ENCODE data around the gene TRIP13. TPM values are rescaled to one million over a fixed set of nuclear protein-coding genes. Genes with fewer than 3 reads are reported as not detected.
A peak's percentile ranks its signal among the peaks of the same experiment; 100 is the strongest.

TRIP13 gene
- total RNA-seq, 2 donors from 2014 or later = 0.88 to 1.1 TPM

DNA sequence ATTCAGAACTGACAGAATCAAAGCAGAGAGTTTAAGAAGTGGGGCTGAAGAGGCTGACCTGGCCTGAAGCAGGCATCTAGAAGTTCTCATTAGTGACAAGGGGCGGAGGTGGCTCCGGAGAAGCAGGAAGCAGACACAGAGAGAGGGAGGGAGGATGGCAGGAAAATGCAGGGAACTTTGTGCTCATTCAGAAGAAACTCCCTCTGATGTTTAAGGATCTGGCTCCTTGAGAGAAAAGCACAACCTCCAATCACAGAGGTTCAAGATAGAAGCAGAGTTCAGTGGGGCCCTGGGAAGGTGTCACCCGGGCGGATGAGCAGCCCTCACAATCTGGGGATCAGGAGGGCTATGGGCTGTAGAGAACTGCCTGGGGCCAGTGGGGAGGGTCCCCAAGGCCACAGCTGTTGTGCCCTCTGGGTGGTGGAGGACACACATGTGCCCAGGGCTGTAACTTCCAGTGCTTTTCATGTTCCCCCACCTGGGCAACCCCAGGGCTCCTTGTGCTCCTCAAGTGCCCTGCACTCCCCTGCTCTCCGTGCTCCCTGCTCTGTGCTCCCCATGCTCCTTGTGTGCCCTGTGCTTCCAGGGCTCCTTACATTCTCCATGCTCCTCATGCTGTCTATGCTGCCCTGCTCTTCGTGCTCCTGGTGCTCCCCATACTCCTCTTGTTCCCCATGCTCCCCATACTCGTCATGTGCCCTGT, 51.4 kb downstream of the TRIP13 start:
- ATAC-seq (no peak), DNase-seq (no peak)
- intact Hi-C loops (cut with DNase I) = no loop called here

- DNase-seq = no peak
- no peak for ATAC-seq
Observed at GRCh38 chr5:944621-944927, 51.9 kb downstream of the TRIP13 start.

DNA sequence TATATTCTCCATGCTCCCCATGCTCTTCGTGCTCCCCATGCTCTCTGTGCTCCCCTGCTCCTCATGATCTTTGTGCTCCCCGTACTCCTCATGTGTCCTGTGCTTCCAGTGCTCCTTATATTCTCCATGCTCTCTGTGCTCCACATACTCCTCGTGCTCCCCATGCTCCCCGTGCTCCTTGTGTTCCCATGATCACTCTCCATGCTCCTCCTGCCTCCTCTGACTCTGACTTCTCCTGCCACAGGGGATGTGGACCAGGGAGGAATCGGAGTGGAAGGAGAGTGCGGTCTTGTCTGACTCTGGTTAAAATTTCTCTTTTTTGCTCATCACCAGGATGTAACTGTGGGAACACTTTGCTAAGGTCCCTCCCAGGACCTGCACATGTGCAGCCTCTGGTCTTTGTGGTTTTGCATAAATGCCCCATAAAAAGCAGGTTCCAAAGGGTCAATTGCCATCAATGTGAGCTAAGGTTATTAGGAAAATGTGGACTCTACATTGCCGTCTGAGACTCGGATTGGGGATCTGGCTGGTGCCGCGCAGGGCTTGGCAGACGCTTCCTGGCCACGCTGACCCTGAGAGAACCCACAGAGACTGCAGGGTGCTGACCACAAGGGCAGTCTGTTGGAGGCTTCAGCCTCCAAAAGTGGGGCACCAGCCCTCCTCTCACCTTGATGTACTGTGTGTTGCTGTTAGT, 52.5 kb downstream of the TRIP13 start:
- ATAC-seq (no peak), DNase-seq (no peak)
- intact Hi-C loops (cut with DNase I) = no loop called here

More at GRCh38 chr5:944621-944927, 51.9 kb downstream of the TRIP13 start:
- intact Hi-C loops (cut with DNase I) = no loop called here

GRCh38 chr5:945691-946551, 53.2 kb downstream of the TRIP13 start:
- peak in 1 of 2 donors; percentile 25 for ATAC-seq
- intact Hi-C loops (cut with DNase I) = no loop called here
- DNase-seq = no peak

DNA sequence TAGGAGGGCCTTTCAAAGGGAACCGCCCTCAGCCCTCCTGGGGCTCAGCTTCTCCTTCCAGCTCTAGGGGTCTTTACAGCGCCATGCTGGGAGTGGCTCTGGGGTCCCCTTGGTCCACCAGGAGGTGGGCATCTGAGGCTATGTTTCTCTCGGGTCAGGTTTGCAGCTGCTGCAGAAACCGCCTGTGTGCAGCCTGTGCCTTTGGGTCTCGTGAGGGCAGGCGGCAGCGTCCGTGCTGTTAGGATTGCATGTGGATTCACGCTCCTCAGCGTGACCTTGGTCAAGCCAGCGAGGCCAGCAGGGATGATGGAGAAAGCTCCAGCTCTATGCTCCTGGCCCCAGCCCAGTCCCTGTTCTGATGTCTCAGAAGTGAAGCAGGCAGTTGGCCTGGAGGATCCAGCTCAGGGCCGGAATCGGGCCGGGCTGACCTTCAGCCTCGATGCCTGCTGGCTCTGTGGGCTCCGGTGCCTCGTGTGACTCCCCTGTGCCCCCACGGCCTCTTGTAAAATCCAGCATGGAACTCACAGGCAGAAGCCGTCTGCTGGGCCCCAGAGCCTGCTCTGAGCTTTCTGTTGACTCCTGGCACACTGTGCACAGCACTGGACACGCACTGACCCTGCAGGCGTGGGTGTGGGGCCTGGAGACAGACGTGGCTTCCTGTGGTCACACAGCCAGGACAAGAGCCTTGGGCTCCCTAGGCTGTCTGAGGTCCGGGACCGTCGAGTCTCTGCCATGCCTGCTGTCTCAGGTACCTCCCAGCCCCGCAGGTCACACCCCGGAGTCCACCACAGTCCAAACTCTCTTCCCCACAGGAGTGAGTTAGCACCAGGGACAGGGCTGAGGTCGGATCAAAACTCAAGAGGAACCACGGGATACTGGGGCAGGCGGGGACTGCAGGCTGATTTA, 54.3 kb downstream of the TRIP13 start:
- intact Hi-C loops (cut with DNase I) = no loop called here
- peak; percentile 47 to 51 for ATAC-seq

GRCh38 chr5:947626-948471, 55.2 kb downstream of the TRIP13 start:
- intact Hi-C loops (cut with DNase I) = no loop called here
- ATAC-seq = no peak
- DNase-seq = no peak

More for the DNA sequence above, 54.3 kb downstream of the TRIP13 start:
- DNase-seq = no peak

GRCh38 chr5:948472-949274, 56.0 kb downstream of the TRIP13 start:
- no peak for ATAC-seq
- DNase-seq = no peak
- intact Hi-C loops (cut with DNase I) = no loop called here

- intact Hi-C loops (cut with DNase I) = no loop called here
- ATAC-seq (no peak), DNase-seq (no peak)
Observed at GRCh38 chr5:949275-949543, 56.5 kb downstream of the TRIP13 start.

GRCh38 chr5:949815-950560, 57.3 kb downstream of the TRIP13 start:
- intact Hi-C loops (cut with DNase I) = no loop called here
- ATAC-seq (no peak), DNase-seq (no peak)

DNA sequence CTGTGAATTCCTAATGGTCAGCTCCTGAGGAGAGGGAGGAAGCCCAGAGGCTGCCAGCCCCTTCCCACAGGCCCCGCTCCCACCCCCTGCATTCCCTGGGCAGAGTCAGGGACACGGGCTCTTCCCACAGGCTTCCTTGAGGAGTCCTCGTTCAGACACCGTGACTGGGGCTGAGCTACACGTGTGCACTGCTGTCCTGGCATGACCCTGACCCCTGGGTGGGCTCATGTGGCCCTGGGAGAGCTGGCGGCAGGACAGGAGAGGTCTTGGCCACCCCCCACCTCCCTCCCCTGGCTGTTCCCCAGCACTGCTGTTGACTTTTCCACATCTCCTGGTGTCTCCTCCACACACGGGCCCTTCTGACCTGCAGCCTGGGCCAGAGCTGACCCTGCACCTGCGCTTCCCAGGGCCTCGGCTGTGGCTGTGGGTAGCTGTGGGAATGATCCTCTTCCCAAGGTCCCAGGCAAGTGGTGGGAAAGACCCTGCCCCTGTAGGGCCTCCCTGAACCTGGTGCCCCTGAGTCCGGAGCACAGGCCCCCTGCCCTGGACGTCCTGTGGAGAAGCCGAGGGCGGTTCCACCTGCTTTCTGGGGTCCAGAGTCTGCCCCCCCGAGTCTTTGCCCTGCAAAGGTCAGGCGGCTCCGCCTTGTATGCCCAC, 59.4 kb downstream of the TRIP13 start:
- ATAC-seq (no peak), DNase-seq (no peak)
- intact Hi-C loops (cut with DNase I) = no loop called here

DNA sequence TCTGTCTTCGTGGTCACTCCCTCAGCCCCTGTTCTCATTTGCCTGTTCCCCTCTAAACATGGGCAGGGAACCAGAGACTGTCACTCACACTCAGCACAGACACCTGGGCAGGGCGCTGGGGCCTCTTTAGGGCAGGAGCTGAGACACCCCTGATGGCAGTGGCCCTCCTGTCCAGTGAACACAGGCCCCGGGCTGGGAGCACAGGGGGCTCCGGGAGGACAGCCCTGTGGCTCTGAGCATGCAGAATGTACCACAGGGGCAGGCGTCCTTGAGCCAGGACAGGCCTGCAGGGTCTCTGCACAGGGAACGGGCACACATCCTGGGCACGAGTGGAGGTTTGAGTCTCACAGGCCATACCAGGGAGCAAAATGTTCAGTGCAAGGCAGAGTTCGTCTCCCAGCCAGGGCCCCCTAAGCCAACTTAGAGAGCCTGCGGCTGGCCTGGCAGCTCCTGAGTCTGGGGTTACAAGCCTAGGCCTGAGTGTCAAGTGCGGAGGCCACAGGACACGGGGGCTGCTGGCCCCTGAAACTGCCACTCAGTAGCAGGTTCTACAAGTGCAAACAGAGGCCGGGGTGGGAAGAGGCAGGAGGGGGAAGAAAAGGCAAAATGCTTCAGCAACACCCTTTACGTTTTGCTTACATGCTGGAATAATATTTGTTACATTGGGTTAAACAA, 60.0 kb downstream of the TRIP13 start:
- DNase-seq (no peak), ATAC-seq (no peak)
- intact Hi-C loops (cut with DNase I) = no loop called here

GRCh38 chr5:953535-954449, 61.1 kb downstream of the TRIP13 start:
- ATAC-seq = no peak
- no peak for DNase-seq
- intact Hi-C loops (cut with DNase I) = no loop called here

DNA sequence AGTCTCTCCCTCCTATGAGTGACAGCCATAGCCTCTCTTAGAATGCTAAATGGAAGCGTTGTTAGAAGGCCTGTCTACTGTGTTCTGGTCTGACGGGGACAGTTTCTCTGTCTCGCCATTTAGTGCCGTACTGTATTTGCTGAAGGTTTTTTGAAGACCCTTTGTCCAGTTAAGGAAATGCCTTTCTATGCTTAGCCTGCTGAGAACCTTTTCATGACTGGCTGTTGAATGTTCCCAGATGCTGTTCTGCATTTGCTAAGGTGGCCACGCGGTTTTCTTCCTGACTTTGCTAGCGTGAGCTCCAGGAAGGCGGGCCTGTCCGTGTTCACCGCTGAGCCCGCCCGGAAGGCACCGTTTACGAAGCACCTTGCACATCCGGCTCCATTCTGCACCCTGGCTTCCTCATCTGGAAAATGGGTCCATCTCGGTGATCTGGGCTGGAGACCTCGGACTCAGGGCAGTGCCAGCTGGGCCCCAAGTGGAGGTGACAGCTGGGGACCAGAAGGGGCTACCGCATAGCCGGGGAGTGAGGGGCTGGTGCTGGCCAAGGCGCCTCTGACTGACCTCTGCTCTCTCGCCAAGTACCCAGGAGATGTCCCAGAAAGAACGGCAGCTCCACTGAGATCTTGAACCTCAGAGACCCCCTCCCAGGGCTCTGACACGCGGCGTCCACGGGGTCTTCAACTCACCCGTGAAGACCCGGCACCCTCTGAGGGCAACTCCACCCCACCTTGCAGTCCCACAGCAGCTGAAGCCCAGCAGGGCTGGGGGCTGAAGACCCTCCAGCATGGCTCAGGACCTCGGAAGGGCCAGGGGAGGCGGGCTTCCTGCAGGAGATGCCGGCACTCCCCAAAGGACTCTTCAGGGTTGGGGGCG, 63.4 kb downstream of the TRIP13 start:
- ATAC-seq = no peak

More for the DNA sequence above, 63.4 kb downstream of the TRIP13 start:
- intact Hi-C loops (cut with DNase I) = no loop called here
- DNase-seq = no peak

Measured in left cardiac atrium (tissue), 4 donors.